ENCODE measurements around the gene MPEG1.

MPEG1 gene

GRCh38 chr11:59184691-59185339 lies 27.9 kb downstream of the MPEG1 start:
- Histone ChIP-seq H4K20me1 (ENCODE audit: insufficient read depth, low read length) (no peaks in the 10 kb centered on the region), H2AFZ (ENCODE audit: low read depth, low read length) (no peak overlapping the region), H3K27ac (ENCODE audit: low read length) (no peak overlapping the region), H3K9ac (ENCODE audit: low read depth, low read length) (no peak overlapping the region), H3K27me3 (ENCODE audit: insufficient read depth, low read length, poor library complexity) (no peaks in the 10 kb centered on the region), H3K4me2 (ENCODE audit: insufficient read depth, low read length) (no peak overlapping the region), H3K4me3 (ENCODE audit: low read depth in 1 of 2, low read length in 2 of 2) (no peak overlapping the region), H3K4me1 (ENCODE audit: insufficient read depth, low read length) (no peaks in the 10 kb centered on the region), H3K36me3 (ENCODE audit: insufficient read depth, low read length) (no peaks in the 10 kb centered on the region), H3K79me2 (ENCODE audit: insufficient read depth, low read length) (no peaks in the 10 kb centered on the region), H3K9me3 (ENCODE audit: insufficient read depth, low read length, severe bottlenecking) (no peaks in the 10 kb centered on the region)
- TF ChIP-seq EZH2 (IDR thresholded peaks at IDR 0.05; ENCODE audit: borderline replicate concordance, low read depth, low read length, severe bottlenecking): no peak
- no peak for TF ChIP-seq CTCF (IDR thresholded peaks at IDR 0.05; ENCODE audit: borderline replicate concordance, extremely low read depth, low read length, poor library complexity, severe bottlenecking)
- ATAC-seq (ENCODE audit: insufficient read depth, low read depth) (no peak), DNase-seq (no peak)

GRCh38 chr11:59183771-59184170 lies 29.0 kb downstream of the MPEG1 start:
- no peak overlapping the region for H3K27ac ChIP-seq (ENCODE audit: low read length)

GRCh38 chr11:59182457-59183151 lies 30.1 kb downstream of the MPEG1 start:
- ATAC-seq (ENCODE audit: insufficient read depth, low read depth): no peak
- Histone ChIP-seq H4K20me1 (ENCODE audit: insufficient read depth, low read length) (no peaks in the 10 kb centered on the region), H2AFZ (ENCODE audit: low read depth, low read length) (no peak overlapping the region), H3K36me3 (ENCODE audit: insufficient read depth, low read length) (no peaks in the 10 kb centered on the region), H3K27me3 (ENCODE audit: insufficient read depth, low read length, poor library complexity) (no peaks in the 10 kb centered on the region), H3K27ac (ENCODE audit: low read length) (no peak overlapping the region), H3K9me3 (ENCODE audit: insufficient read depth, low read length, severe bottlenecking) (peaks cover 12% of the 10 kb centered on the region), H3K4me1 (ENCODE audit: insufficient read depth, low read length) (no peaks in the 10 kb centered on the region), H3K79me2 (ENCODE audit: insufficient read depth, low read length) (no peaks in the 10 kb centered on the region), H3K4me3 (ENCODE audit: low read depth in 1 of 2, low read length in 2 of 2) (no peak overlapping the region), H3K4me2 (ENCODE audit: insufficient read depth, low read length) (no peak overlapping the region), H3K9ac (ENCODE audit: low read depth, low read length) (no peak overlapping the region)
- DNase-seq: no peak
- peak; percentile 32 for TF ChIP-seq CTCF (IDR thresholded peaks at IDR 0.05; ENCODE audit: borderline replicate concordance, extremely low read depth, low read length, poor library complexity, severe bottlenecking)
- TF ChIP-seq EZH2 (IDR thresholded peaks at IDR 0.05; ENCODE audit: borderline replicate concordance, low read depth, low read length, severe bottlenecking): no peak

More at GRCh38 chr11:59183771-59184170, 29.0 kb downstream of the MPEG1 start:
- Histone ChIP-seq H3K79me2 (ENCODE audit: insufficient read depth, low read length) (no peaks in the 10 kb centered on the region), H3K27me3 (ENCODE audit: insufficient read depth, low read length, poor library complexity) (no peaks in the 10 kb centered on the region), H3K4me1 (ENCODE audit: insufficient read depth, low read length) (no peaks in the 10 kb centered on the region), H3K9me3 (ENCODE audit: insufficient read depth, low read length, severe bottlenecking) (peaks cover 10% of the 10 kb centered on the region), H4K20me1 (ENCODE audit: insufficient read depth, low read length) (no peaks in the 10 kb centered on the region), H2AFZ (ENCODE audit: low read depth, low read length) (no peak overlapping the region), H3K4me2 (ENCODE audit: insufficient read depth, low read length) (no peak overlapping the region), H3K9ac (ENCODE audit: low read depth, low read length) (no peak overlapping the region), H3K36me3 (ENCODE audit: insufficient read depth, low read length) (no peaks in the 10 kb centered on the region), H3K4me3 (ENCODE audit: low read depth in 1 of 2, low read length in 2 of 2) (no peak overlapping the region)
- ATAC-seq (ENCODE audit: insufficient read depth, low read depth): no peak
- no peak for TF ChIP-seq EZH2 (IDR thresholded peaks at IDR 0.05; ENCODE audit: borderline replicate concordance, low read depth, low read length, severe bottlenecking)
- TF ChIP-seq CTCF (IDR thresholded peaks at IDR 0.05; ENCODE audit: borderline replicate concordance, extremely low read depth, low read length, poor library complexity, severe bottlenecking): no peak
- DNase-seq: no peak

Data from DND-41 (cell line).